H9 (cell line): Measurements from ENCODE around the gene DDX1. TPM values are rescaled to one million over a fixed set of nuclear protein-coding genes. Genes with fewer than 3 reads are reported as not detected.
"Not testable (repeated sequence)": the region's sequence is repeated elsewhere in the genome, so short reads cannot be mapped to it uniquely, and the experiment has no call there.

Experiments
- DNase-seq: peaks from one replicate; pipeline ENCODE4 v3.0.0-alpha.2; 2017
- H2AFZ ChIP-seq: one replicate; pipeline ENCODE4 v1.6.1; 2013; ENCODE audit warnings: mild to moderate bottlenecking, low read length, control low read depth, moderate library complexity
- H2AK5ac ChIP-seq: 2 replicates; pipeline ENCODE4 v1.6.1; 2013; ENCODE audit warnings: low read length, control low read depth, mixed read lengths; ENCODE audit not compliant: insufficient read length
- H2BK120ac ChIP-seq: one replicate; pipeline ENCODE4 v1.6.1; 2013; ENCODE audit warnings: low read depth, mild to moderate bottlenecking, low read length, control low read depth, inconsistent platforms; ENCODE audit not compliant: poor library complexity, severe bottlenecking
- H2BK12ac ChIP-seq: 2 replicates; pipeline ENCODE4 v1.6.1; 2013; ENCODE audit warnings: low read length, control low read depth, mixed read lengths, low read depth; ENCODE audit not compliant: insufficient read length
- H2BK15ac ChIP-seq: 2 replicates; pipeline ENCODE4 v1.6.1; 2013; ENCODE audit warnings: low read depth, low read length, control low read depth
- H2BK20ac ChIP-seq: one replicate; pipeline ENCODE4 v1.6.1; 2013; ENCODE audit warnings: low read depth, mild to moderate bottlenecking, low read length, control low read depth, inconsistent platforms; ENCODE audit not compliant: poor library complexity, severe bottlenecking
- H2BK5ac ChIP-seq: 2 replicates; pipeline ENCODE4 v1.6.1; 2013; ENCODE audit warnings: low read length, control low read depth, mixed read lengths; ENCODE audit not compliant: insufficient read length
- H3K14ac ChIP-seq: 2 replicates; pipeline ENCODE4 v1.6.1; 2013; ENCODE audit warnings: low read length, control low read depth; ENCODE audit not compliant: insufficient read depth
- H3K18ac ChIP-seq: 2 replicates; pipeline ENCODE4 v1.6.1; 2013; ENCODE audit warnings: low read depth, mild to moderate bottlenecking, mixed read lengths, low read length, control low read depth; ENCODE audit not compliant: insufficient read length
- H3K23ac ChIP-seq: 2 replicates; pipeline ENCODE4 v1.6.1; 2013; ENCODE audit warnings: low read length, control low read depth, mixed read lengths, low read depth; ENCODE audit not compliant: insufficient read length
- H3K23me2 ChIP-seq: 2 replicates; pipeline ENCODE4 v1.6.1; 2013; ENCODE audit warnings: low read depth, mild to moderate bottlenecking, mixed read lengths, low read length, control low read depth; ENCODE audit not compliant: insufficient read length, poor library complexity, severe bottlenecking
- H3K27ac ChIP-seq: 2 replicates; pipeline ENCODE4 v1.5.1; 2013; ENCODE audit warnings: low read length, control low read depth, mixed read lengths, low read depth; ENCODE audit not compliant: insufficient read length
- H3K27me3 ChIP-seq: 2 replicates; pipeline ENCODE4 v1.6.1; 2013; ENCODE audit warnings: low read length, control low read depth, inconsistent platforms; ENCODE audit not compliant: insufficient read depth
- H3K4ac ChIP-seq: 2 replicates; pipeline ENCODE4 v1.6.1; 2013; ENCODE audit warnings: low read depth, mild to moderate bottlenecking, control low read depth, inconsistent platforms, low read length, moderate library complexity
- H3K4me1 ChIP-seq: 2 replicates; pipeline ENCODE4 v1.6.1; 2013; ENCODE audit warnings: low read length, control low read depth, inconsistent platforms; ENCODE audit not compliant: insufficient read depth
- H3K4me2 ChIP-seq: 2 replicates; pipeline ENCODE4 v1.6.1; 2013; ENCODE audit warnings: low read length, control low read depth, mixed read lengths; ENCODE audit not compliant: insufficient read length, insufficient read depth
- H3K56ac ChIP-seq: 2 replicates; pipeline ENCODE4 v1.6.1; 2013; ENCODE audit warnings: low read depth, mild to moderate bottlenecking, mixed read lengths, low read length, control low read depth; ENCODE audit not compliant: insufficient read length
- H3K79me1 ChIP-seq: 2 replicates; pipeline ENCODE4 v1.6.1; 2013; ENCODE audit warnings: low read depth, mild to moderate bottlenecking, moderate library complexity, low read length, control low read depth, inconsistent platforms; ENCODE audit not compliant: insufficient read depth, poor library complexity, severe bottlenecking
- H3K79me2 ChIP-seq: 2 replicates; pipeline ENCODE4 v1.6.1; 2013; ENCODE audit warnings: low read length, control low read depth, inconsistent platforms; ENCODE audit not compliant: insufficient read depth
- H3K9ac ChIP-seq: 2 replicates; pipeline ENCODE4 v1.6.1; 2013; ENCODE audit warnings: low read length, control low read depth, mixed read lengths; ENCODE audit not compliant: insufficient read length; ENCODE audit errors: extremely low read depth
- H3K9me3 ChIP-seq: one replicate; pipeline ENCODE4 v1.6.1; 2013; ENCODE audit warnings: low read depth, low read length, inconsistent platforms; ENCODE audit not compliant: control insufficient read depth
- H3T11ph ChIP-seq: one replicate; pipeline ENCODE4 v1.6.1; 2013; ENCODE audit warnings: mild to moderate bottlenecking, low read length, control low read depth, inconsistent platforms
- H4K20me1 ChIP-seq: one replicate; pipeline ENCODE4 v1.6.1; 2013; ENCODE audit not compliant: control insufficient read depth, insufficient read length, insufficient read depth
- H4K5ac ChIP-seq: 2 replicates; pipeline ENCODE4 v1.6.1; 2013; ENCODE audit warnings: low read depth, mild to moderate bottlenecking, mixed read lengths, low read length, control low read depth; ENCODE audit not compliant: insufficient read length
- H4K8ac ChIP-seq: replicated peaks from 2 replicates; pipeline ENCODE4 v1.6.1; 2013; ENCODE audit warnings: low read length, control low read depth, mixed read lengths, low read depth; ENCODE audit not compliant: insufficient read length
- H4K91ac ChIP-seq: 2 replicates; pipeline ENCODE4 v1.6.1; 2013; ENCODE audit warnings: low read depth, mild to moderate bottlenecking, moderate library complexity, mixed read lengths, low read length, control low read depth; ENCODE audit not compliant: insufficient read length
- H3K27ac Mint-ChIP-seq, 3 experiments: 2 replicates in 2 of 3; 3 replicates in 1 of 3; pipeline ENCODE4 v1.8.0; 2020 to 2021; ENCODE audit warnings: mixed read lengths in 3 of 3, mild to moderate bottlenecking in 1 of 3, moderate library complexity in 1 of 3
- H3K27me3 Mint-ChIP-seq: 2 replicates; pipeline ENCODE4 v1.8.0; 2021; ENCODE audit warnings: low read depth, mild to moderate bottlenecking, moderate library complexity, mixed read lengths
- H3K36me3 Mint-ChIP-seq, 3 experiments: 2 replicates in 2 of 3; 3 replicates in 1 of 3; pipeline ENCODE4 v1.8.0; 2020 to 2021; ENCODE audit warnings: low read depth in 3 of 3, mixed read lengths in 3 of 3; ENCODE audit not compliant: insufficient read depth in 1 of 3
- H3K4me1 Mint-ChIP-seq, 2 experiments: 2 replicates each; pipeline ENCODE4 v1.8.0; 2020; ENCODE audit warnings: mixed read lengths in 2 of 2
- H3K4me3 Mint-ChIP-seq, 2 experiments: 2 replicates in 1 of 2; 3 replicates in 1 of 2; pipeline ENCODE4 v1.8.0; 2020 to 2021; ENCODE audit warnings: mild to moderate bottlenecking in 2 of 2, mixed read lengths in 2 of 2, moderate library complexity in 1 of 2
- H3K9me3 Mint-ChIP-seq, 2 experiments: 2 replicates in 1 of 2; 3 replicates in 1 of 2; pipeline ENCODE4 v1.8.0; 2020; ENCODE audit warnings: mild to moderate bottlenecking in 2 of 2, mixed read lengths in 2 of 2, moderate library complexity in 1 of 2
- CTCF ChIP-seq: fragments of 200-600 bp; sonication (generic); conservative IDR thresholded peaks from 3 replicates; pipeline ENCODE4 v1.8.0; 2021; ENCODE audit warnings: antibody characterized with exemption, mild to moderate bottlenecking
- WGBS: extraction: QIAGEN DNeasy Blood & Tissue Kit; methylation state at CpG from one replicate; pipeline ENCODE4 v1.1.7; 2013; ENCODE audit warnings: missing lambda C conversion rate, low lambda C conversion rate, mixed read lengths; ENCODE audit not compliant: insufficient read length; ENCODE audit errors: extremely low coverage; 5-methylcytosine and 5-hydroxymethylcytosine counted together
- total RNA-seq: library from RNA; stranded (reverse); gene quantifications from 2 replicates; pipeline ENCODE4 v1.2.1, GENCODE V29; 2021

Gene DDX1
- total RNA-seq, 1 experiment from 2014 or later, result 120 TPM

DNA sequence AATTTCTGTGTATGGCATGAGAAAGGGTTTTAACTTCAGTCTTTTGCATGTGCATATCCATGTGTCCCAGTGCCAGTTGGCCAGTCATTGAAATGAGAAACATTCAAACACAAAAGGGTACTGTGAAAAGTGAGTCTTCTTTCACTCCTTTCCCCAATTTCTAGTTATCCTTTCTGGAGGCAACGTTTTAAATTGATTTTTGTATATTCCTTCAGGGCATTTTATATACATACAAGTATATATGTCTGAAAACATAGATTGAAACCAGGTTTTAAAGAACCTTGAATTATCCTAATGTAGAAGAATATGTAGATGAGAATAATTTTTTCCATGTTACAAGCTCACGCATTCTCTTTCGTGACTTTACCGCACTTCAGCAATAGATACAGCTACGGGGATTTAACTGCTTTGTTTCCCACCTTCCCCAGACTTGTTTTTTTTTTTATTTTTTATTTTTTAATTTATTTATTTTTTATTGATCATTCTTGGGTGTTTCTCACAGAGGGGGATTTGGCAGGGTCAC lies 18.8 kb downstream of the DDX1 start:
- Mint-ChIP-seq H3K36me3 (peaks cover 46 to 78% (median 76%) of the 10 kb centered on the region in 3 experiments), H3K4me1 (peaks cover 0 to 4% of the 10 kb centered on the region in 2 experiments; a peak in 1 of 4 replicates), H3K27me3 (no peaks in the 10 kb centered on the region), H3K4me3 (no peak overlapping the region), H3K9me3 (peaks cover 2 to 10% of the 10 kb centered on the region in 2 experiments; a peak in 2 of 5 replicates), H3K27ac (no peak overlapping the region)
- H2BK15ac ChIP-seq, result no peak overlapping the region
- no peak for TF ChIP-seq CTCF
- no peak overlapping the region for H4K91ac ChIP-seq
- no peak overlapping the region for H3K27ac ChIP-seq
- no peak overlapping the region for H3K23ac ChIP-seq
- H3K27me3 ChIP-seq, result no peaks in the 10 kb centered on the region
- H3K4me2 ChIP-seq, result no peak overlapping the region
- H3K4me1 ChIP-seq, result no peaks in the 10 kb centered on the region
- H2BK12ac ChIP-seq, result no peak overlapping the region
- H3K14ac ChIP-seq, result no peak overlapping the region
- no peak overlapping the region for H3K18ac ChIP-seq
- H2BK20ac ChIP-seq, result no peak overlapping the region
- H3K23me2 ChIP-seq, result no peaks in the 10 kb centered on the region
- no CpG with 5 or more reads among the region's 5 CpGs for WGBS
- no peaks in the 10 kb centered on the region for H3K9me3 ChIP-seq
- no peaks in the 10 kb centered on the region for H4K20me1 ChIP-seq
- no peak for DNase-seq
- no peak overlapping the region for H2BK120ac ChIP-seq
- H2BK5ac ChIP-seq, result no peak overlapping the region
- H3K4ac ChIP-seq, result no peak overlapping the region
- H4K8ac ChIP-seq, result no peak overlapping the region
- no peak overlapping the region for H3T11ph ChIP-seq
- no peaks in the 10 kb centered on the region for H3K79me1 ChIP-seq
- no peak overlapping the region for H3K9ac ChIP-seq
- no peak overlapping the region for H3K56ac ChIP-seq
- no peak overlapping the region for H4K5ac ChIP-seq
- no peaks in the 10 kb centered on the region for H3K79me2 ChIP-seq
- H2AK5ac ChIP-seq, result no peak overlapping the region
- H2AFZ ChIP-seq, result no peak overlapping the region

DNA sequence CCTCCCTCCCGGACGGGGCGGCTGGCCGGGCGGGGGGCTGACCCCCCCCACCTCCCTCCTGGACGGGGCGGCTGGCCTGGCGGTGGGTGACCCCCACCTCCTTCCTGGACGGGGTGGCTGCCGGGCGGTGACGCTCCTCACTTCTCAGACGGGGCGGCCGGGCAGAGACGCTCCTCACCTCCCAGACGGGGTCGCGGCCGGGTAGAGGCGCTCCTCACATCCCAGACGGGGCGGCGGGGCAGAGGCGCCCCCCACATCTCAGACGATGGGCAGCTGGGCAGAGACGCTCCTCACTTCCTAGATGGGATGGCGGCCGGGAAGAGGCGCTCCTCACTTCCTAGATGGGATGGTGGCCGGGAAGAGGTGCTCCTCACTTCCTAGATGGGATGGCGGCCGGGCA lies 20.4 kb downstream of the DDX1 start:
- not testable (repeated sequence) for H3K4ac ChIP-seq, H2AFZ ChIP-seq, H4K5ac ChIP-seq, H4K91ac ChIP-seq, H3K27me3 ChIP-seq, H3T11ph ChIP-seq, H3K14ac ChIP-seq, H4K20me1 ChIP-seq, H3K27ac Mint-ChIP-seq, H3K18ac ChIP-seq, H3K9me3 ChIP-seq, H4K8ac ChIP-seq, H2BK20ac ChIP-seq, H3K9ac ChIP-seq, H2AK5ac ChIP-seq, H3K4me1 Mint-ChIP-seq, H3K79me2 ChIP-seq, H3K56ac ChIP-seq, H3K23me2 ChIP-seq, H3K4me2 ChIP-seq, H3K4me3 Mint-ChIP-seq, H3K27ac ChIP-seq, H3K79me1 ChIP-seq, H3K4me1 ChIP-seq, H3K23ac ChIP-seq, H2BK120ac ChIP-seq, H3K27me3 Mint-ChIP-seq, H2BK5ac ChIP-seq, DNase-seq, H2BK12ac ChIP-seq, H2BK15ac ChIP-seq
- no CpG with 5 or more reads among the region's 33 CpGs for WGBS
- Mint-ChIP-seq H3K36me3 (peaks cover 39 to 73% (median 64%) of the 10 kb centered on the region in 3 experiments), H3K9me3 (peaks cover 2 to 10% of the 10 kb centered on the region in 2 experiments; a peak in 2 of 5 replicates)
